ENCODE results near the gene GAS2L2.
"Not testable (repeated sequence)": the region's sequence is repeated elsewhere in the genome, so short reads cannot be mapped to it uniquely, and the experiment has no call there.

The GAS2L2 gene

DNA sequence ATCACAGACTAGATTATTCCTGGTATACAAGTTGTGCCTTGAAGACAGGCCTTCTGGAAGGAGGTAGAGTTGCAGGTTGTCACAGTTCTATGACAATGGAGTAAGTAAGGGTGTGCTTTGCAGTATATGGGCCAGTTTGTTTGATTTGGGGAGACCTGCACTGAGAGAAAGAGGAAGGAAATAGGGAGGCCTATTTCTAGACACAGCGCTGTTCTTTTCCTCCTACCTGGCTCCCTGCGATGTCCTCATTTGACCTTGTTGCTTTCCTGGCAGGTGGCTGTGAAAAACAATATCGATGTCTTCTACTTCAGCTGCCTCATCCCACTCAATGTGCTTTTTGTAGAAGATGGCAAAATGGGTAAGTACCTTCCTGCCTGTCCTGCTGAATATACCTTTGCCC lies 44.1 kb downstream of the GAS2L2 start:
- DNase-seq, result no peak
- H3K9me3 ChIP-seq, result no peaks in the 10 kb centered on the region
- H3K4me3 ChIP-seq (ENCODE audit: low read depth, low read length), result no peak overlapping the region
- H3K4me1 ChIP-seq, result peaks cover 23% of the 10 kb centered on the region
- H3K36me3 ChIP-seq, result peaks cover 22% of the 10 kb centered on the region
- TF ChIP-seq, protein P1, sequence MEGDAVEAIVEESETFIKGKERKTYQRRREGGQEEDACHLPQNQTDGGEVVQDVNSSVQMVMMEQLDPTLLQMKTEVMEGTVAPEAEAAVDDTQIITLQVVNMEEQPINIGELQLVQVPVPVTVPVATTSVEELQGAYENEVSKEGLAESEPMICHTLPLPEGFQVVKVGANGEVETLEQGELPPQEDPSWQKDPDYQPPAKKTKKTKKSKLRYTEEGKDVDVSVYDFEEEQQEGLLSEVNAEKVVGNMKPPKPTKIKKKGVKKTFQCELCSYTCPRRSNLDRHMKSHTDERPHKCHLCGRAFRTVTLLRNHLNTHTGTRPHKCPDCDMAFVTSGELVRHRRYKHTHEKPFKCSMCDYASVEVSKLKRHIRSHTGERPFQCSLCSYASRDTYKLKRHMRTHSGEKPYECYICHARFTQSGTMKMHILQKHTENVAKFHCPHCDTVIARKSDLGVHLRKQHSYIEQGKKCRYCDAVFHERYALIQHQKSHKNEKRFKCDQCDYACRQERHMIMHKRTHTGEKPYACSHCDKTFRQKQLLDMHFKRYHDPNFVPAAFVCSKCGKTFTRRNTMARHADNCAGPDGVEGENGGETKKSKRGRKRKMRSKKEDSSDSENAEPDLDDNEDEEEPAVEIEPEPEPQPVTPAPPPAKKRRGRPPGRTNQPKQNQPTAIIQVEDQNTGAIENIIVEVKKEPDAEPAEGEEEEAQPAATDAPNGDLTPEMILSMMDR (IDR thresholded peaks at IDR 0.05; ENCODE audit: low read depth, low read length), result no peak
- no peaks in the 10 kb centered on the region for H3K27me3 ChIP-seq

DNA sequence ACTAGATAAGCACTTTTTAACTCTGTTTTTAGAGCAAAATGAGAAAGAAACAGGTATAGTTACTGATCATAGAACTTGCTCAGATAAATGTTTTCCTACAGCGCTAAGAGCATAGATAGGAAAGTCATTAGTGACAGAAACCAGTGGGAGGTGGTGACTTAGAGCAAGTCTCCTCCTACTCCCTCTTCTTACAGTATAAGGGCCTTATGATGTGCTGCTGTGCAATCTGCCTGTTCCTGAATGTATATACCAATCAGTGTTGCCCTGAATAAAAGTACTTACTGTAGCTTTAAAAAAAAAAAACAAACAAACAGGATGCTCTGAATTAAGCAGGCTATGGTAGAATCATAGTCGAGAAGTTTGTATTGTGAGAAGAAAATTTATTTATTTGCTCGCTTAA lies 44.9 kb downstream of the GAS2L2 start:
- Histone ChIP-seq H3K4me1 (peaks cover 15% of the 10 kb centered on the region), H3K36me3 (peaks cover 18% of the 10 kb centered on the region), H3K27me3 (no peaks in the 10 kb centered on the region), H3K9me3 (no peaks in the 10 kb centered on the region), H3K4me3 (ENCODE audit: low read depth, low read length) (no peak overlapping the region)
- no peak for DNase-seq
- TF ChIP-seq, protein P1 (IDR thresholded peaks at IDR 0.05; ENCODE audit: low read depth, low read length), result no peak

DNA sequence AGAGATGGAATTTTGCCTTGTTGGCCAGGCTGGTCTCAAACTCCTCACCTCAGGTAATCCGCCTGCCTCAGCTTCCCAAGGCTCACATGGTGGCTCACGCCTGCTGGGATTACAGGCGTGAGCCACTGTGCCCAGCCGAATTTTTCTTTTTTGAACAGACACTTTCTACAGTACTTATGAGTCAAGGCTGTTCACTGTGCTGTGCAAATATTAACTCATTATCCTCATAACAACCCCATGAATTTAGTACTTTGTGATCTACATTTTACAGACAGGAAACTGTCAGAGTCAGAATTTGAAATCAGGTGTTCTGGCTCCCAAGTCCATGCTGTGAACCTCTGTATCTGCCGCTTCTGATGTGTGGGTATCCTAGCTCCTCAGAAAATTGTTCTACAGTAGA lies 47.3 kb downstream of the GAS2L2 start:
- DNase-seq, result no peak
- Histone ChIP-seq H3K9me3 (no peaks in the 10 kb centered on the region), H3K36me3 (peaks cover 14% of the 10 kb centered on the region), H3K4me3 (ENCODE audit: low read depth, low read length) (no peak overlapping the region), H3K27me3 (no peaks in the 10 kb centered on the region), H3K4me1 (peaks cover 14% of the 10 kb centered on the region)
- TF ChIP-seq, protein P1 (IDR thresholded peaks at IDR 0.05; ENCODE audit: low read depth, low read length), result no peak

DNA sequence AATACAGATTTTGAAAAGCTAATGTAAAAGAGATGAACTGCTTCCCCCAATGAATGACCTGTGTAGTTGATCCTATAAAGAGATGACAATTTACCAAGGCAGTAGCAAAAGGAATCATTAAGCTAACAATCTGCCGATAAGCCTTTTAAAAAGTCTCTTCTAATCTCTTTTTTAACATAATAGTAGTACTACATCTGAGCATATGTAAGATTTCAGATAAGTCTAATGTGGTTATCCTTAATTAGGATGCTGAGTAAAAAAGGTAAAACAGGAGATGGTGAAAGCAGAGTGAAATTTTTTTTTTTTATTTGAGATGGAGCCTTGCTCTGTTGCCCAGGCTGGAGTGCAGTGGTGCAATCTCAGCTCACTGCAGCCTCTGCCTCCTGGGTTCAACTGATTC lies 47.8 kb downstream of the GAS2L2 start:
- H3K9me3 ChIP-seq, result no peaks in the 10 kb centered on the region
- TF ChIP-seq, protein P1 (IDR thresholded peaks at IDR 0.05; ENCODE audit: low read depth, low read length), result no peak

DNA sequence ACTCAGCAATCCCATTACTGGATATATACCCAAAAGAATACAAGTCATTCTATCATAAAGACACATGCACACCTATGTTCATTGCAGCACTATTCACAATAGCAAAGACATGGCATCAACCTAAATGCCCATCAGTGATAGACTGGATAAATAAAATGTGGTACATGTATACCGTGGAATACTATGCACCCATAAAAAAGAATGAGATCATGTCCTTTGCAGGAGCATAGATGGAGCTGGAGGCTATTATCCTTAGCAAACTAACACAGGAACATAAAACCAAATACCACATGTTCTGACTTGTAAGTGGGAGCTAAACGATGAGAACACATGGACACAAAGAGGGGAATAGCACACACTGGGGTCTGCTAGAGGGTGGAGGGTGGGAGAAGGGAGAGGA lies 49.7 kb downstream of the GAS2L2 start:
- H3K36me3 ChIP-seq; H3K27me3 ChIP-seq; H3K9me3 ChIP-seq; DNase-seq; H3K4me3 ChIP-seq (ENCODE audit: low read depth, low read length); H3K4me1 ChIP-seq: not testable (repeated sequence)

More for the DNA sequence above, 47.8 kb downstream of the GAS2L2 start:
- no peak for DNase-seq
- Histone ChIP-seq H3K36me3 (peaks cover 9% of the 10 kb centered on the region), H3K4me1 (peaks cover 14% of the 10 kb centered on the region), H3K4me3 (ENCODE audit: low read depth, low read length) (no peak overlapping the region), H3K27me3 (no peaks in the 10 kb centered on the region)

DNA sequence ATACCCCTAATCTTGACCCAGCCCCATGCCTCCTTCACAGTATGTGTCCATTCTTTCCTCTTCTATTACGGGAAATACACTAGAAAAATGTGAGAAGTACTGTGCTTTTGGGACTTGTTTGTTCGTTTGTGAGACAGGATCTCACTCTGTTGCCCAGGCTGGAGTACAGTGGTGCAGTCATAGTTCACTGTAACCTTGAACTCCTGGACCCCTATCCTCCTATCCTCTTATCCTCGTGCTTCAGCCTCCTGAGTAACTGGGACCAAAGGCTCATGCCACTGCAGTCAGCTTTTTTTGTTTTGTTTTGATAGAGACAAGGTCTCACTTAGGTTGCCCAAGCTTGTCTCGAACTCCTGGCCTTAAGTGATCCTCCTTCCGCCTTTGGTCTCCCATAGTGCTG lies 51.5 kb downstream of the GAS2L2 start:
- H3K4me1 ChIP-seq, result peaks cover 6% of the 10 kb centered on the region
- TF ChIP-seq, protein P1 (IDR thresholded peaks at IDR 0.05; ENCODE audit: low read depth, low read length), result no peak
- no peak overlapping the region for H3K4me3 ChIP-seq (ENCODE audit: low read depth, low read length)
- H3K27me3 ChIP-seq, result no peaks in the 10 kb centered on the region
- H3K9me3 ChIP-seq, result no peaks in the 10 kb centered on the region
- no peaks in the 10 kb centered on the region for H3K36me3 ChIP-seq
- no peak for DNase-seq

DNA sequence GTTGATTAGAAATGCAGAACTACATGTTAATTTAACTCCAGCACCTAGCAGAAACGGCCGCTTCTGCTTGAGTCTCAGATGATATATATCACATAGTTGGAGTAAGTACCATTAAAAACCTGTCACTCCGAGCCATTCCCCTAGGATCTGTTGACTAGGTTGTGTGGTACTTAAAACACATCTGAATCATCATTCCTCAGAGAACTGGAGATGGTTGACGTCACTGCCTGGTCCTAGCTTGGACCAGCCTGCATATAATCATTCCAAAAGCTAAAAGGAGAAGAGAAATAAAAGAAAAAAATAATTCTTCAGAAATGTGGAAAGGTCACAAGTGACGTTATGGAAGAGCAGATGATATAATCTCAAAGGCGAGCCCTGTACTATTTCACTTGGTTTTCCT lies 52.9 kb downstream of the GAS2L2 start:
- Histone ChIP-seq H3K4me3 (ENCODE audit: low read depth, low read length) (no peak overlapping the region), H3K9me3 (no peaks in the 10 kb centered on the region), H3K36me3 (peaks cover 4% of the 10 kb centered on the region), H3K4me1 (peaks cover 10% of the 10 kb centered on the region), H3K27me3 (no peaks in the 10 kb centered on the region)
- DNase-seq, result no peak
- TF ChIP-seq, protein P1 (IDR thresholded peaks at IDR 0.05; ENCODE audit: low read depth, low read length), result no peak
